A673 (cell line): Measurements from ENCODE around the gene MYT1.

Experiments used
- EZH2 ChIP-seq: fragments of 200-600 bp; sonication (generic); IDR thresholded peaks from 2 replicates; pipeline ENCODE4 v1.6.1; 2017; ENCODE audit warnings: borderline replicate concordance, low read depth, mild to moderate bottlenecking, mixed read lengths, antibody characterized with exemption, low read length; ENCODE audit not compliant: poor library complexity, severe bottlenecking
- TF ChIP-seq, protein P1 (sequence below): fragments of 300-800, 200-600 bp; sonication (generic); conservative IDR thresholded peaks from 2 replicates; pipeline ENCODE4 v1.5.1; 2017; ENCODE audit warnings: low read depth, mild to moderate bottlenecking, antibody characterized with exemption, low read length, moderate library complexity, mixed read lengths

DNA sequence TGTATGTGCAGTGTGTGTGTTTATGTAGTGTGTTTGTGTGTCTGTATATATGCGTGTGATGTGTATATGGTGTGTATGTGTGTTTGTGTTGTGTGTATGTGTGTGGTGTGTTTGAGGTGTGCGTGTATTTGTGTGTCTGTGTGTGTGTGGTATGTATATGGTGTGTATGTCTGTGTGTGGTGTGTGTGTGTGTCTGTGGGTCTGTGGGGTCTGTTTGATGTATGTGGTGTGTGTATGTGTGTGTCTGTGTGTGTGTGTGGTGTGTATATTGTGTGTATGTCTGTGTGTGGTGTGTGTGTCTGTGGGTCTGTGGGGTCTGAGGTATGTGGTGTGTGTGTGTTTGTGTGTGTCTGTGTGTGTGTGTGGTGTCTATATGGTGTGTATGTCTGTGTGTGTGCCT, 10.8 kb upstream of the MYT1 start:
- TF ChIP-seq, protein P1, sequence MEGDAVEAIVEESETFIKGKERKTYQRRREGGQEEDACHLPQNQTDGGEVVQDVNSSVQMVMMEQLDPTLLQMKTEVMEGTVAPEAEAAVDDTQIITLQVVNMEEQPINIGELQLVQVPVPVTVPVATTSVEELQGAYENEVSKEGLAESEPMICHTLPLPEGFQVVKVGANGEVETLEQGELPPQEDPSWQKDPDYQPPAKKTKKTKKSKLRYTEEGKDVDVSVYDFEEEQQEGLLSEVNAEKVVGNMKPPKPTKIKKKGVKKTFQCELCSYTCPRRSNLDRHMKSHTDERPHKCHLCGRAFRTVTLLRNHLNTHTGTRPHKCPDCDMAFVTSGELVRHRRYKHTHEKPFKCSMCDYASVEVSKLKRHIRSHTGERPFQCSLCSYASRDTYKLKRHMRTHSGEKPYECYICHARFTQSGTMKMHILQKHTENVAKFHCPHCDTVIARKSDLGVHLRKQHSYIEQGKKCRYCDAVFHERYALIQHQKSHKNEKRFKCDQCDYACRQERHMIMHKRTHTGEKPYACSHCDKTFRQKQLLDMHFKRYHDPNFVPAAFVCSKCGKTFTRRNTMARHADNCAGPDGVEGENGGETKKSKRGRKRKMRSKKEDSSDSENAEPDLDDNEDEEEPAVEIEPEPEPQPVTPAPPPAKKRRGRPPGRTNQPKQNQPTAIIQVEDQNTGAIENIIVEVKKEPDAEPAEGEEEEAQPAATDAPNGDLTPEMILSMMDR = no peak
- no peak for TF ChIP-seq EZH2
